Astrocyte of the spinal cord (primary cell): Measurements from ENCODE around the gene NHERF1.
A peak's percentile ranks its signal among the peaks of the same experiment; 100 is the strongest.

ENCODE experiments used
- DNase-seq: peaks from one replicate; pipeline ENCODE4 v3.0.0; 2011; ENCODE audit warnings: low read depth, low spot score
- H3K4me3 ChIP-seq: 2 replicates; pipeline ENCODE4 v1.5.1; 2011; ENCODE audit warnings: low read depth, mild to moderate bottlenecking, low read length, moderate library complexity
- in situ Hi-C: cut with HindIII; loops from 2 replicates; pipeline ENCODE4 v1.10.0; 2017; ENCODE audit warnings: low sequenced_read_pairs
- TF ChIP-seq, protein P1 (sequence below): IDR thresholded peaks from 2 replicates; pipeline ENCODE4 v1.5.1; 2012; ENCODE audit warnings: low read depth, mild to moderate bottlenecking, low read length, inconsistent platforms

The NHERF1 gene

DNA sequence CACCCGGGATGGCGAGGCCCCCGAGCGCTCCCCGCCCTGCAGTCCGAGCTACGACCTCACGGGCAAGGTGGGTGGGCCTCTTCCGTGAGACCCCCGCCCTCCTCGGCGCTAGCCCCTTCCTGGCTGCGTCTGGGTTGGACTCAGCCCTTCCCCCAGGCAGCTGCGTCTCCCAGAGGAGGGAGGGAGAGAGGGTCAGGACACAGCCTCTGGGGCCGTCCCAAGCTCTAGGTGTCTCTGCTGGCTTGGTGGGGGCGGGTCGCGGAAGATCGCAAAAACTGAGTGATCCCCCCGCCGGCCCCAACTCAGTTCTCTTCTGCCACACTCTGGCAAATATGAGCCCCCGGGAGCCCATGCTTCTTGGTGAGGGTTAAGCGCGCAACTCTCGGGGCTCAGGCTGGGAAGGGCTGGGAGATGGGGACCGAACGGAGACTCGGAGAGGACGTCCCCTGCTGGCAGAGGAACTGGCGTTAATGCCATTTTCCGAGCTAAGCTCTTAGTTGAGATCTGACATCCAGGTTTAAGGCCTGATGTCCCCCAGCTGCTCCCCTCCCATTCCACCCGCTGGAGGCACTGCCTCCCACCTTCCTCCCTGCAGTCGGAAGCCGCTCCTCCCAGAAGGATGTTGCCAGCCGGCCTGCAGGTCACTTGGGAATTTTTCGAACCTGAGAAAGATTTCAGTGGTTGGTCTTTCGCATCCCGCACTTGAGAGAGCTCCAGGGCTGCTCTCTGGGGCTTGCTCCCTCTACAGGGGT lies 11.0 kb upstream of the NHERF1 start:
- no peak for DNase-seq
- TF ChIP-seq, protein P1, sequence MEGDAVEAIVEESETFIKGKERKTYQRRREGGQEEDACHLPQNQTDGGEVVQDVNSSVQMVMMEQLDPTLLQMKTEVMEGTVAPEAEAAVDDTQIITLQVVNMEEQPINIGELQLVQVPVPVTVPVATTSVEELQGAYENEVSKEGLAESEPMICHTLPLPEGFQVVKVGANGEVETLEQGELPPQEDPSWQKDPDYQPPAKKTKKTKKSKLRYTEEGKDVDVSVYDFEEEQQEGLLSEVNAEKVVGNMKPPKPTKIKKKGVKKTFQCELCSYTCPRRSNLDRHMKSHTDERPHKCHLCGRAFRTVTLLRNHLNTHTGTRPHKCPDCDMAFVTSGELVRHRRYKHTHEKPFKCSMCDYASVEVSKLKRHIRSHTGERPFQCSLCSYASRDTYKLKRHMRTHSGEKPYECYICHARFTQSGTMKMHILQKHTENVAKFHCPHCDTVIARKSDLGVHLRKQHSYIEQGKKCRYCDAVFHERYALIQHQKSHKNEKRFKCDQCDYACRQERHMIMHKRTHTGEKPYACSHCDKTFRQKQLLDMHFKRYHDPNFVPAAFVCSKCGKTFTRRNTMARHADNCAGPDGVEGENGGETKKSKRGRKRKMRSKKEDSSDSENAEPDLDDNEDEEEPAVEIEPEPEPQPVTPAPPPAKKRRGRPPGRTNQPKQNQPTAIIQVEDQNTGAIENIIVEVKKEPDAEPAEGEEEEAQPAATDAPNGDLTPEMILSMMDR = peak; percentile 35
- in situ Hi-C loops = no loop called here
- H3K4me3 ChIP-seq = no peak overlapping the region

DNA sequence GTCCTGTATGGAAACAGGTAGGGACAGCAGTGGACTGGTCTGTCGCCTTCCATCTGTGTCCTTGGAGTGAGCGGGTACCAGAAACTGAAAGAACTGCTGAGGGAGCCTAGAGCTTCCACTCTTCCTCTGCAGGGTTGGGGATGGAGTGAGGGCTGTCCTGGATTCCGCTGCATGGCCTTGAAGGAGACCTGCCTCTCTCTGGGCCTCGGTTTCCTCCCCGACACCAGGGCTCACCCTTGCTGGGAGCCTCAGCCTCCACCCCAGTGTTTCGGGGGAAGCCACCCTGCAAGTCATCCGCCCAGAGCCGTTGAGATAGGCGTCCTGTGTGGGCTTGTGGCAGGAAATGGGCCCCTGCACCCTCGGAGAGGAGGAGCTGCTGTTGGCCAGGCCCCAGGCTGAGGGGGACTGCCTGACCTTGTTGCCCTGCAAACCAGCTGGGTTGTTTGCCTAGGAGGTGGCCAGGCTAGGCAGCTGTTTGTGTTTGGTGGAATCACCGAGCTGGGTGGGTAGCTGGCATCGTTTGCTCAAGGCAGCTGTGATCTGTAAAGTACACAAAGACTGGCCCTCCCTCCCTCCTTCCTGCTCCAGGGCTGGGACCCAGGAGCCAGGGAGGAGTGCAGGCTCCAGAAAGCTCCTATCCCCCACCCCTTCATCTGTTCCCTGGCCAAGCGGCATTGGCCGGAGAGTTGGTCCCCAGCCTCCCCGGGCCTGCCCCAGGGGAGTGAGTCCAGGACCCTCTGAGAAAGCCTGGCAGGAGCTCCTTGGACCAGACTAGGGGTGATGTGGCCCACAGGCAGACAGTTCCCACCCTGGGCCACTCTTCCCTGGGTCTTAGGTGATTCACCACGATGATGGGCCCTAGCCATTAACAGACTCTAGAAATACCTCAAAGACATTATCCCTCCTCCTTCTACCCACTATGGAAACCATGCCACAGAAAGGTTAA lies 10.1 kb upstream of the NHERF1 start:
- TF ChIP-seq, protein P1 = no peak
- no peak overlapping the region for H3K4me3 ChIP-seq
- no peak for DNase-seq
- in situ Hi-C loops = no loop called here

DNA sequence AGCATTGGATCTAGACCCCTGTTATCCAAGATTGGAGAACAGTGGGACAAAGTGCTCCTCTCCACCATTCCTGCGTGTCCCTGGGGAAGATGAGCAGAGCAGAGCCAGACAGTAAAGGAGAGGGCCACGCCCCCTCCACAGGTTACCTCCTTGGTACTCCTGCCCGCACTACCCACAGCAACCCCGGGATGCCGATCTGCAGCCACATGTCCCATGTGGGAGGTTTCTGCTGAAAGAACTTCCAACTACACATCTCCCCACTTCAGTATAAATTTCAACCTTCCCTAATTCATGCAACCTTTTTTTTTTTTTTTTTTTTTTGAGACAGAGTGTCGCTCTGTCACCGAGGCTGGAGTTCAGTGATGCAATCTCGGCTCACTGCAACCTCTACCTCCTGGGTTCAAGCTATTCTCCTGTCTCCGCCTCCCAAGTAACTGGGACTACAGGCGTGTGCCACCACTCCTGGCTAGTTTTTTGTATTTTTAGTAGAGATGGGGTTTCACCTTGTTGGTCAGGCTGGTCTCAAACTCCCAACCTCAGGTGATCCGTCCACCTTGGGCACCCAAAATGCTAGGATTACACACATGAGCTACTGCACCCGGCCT lies 9.1 kb upstream of the NHERF1 start:
- TF ChIP-seq, protein P1 = no peak
- in situ Hi-C loops = no loop called here
- DNase-seq = no peak
- no peak overlapping the region for H3K4me3 ChIP-seq

DNA sequence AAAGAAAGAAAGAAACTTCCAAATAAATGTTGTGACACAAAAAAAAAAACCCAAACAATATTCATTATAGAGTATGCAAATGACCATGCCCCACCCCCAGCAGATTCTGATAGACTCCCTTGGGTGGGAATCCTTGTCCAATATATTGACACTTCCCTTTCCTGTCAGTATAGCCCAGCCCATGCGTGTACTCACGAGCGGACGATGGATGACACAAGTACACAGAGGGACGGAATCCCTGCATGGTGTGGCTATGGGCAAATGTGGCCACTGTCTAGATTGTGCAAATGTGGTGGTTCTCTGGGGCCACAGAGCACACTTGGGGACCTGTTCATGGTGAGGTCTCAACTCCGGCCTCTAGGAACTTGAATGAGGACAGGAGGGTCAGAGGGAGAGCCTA lies 8.3 kb upstream of the NHERF1 start:
- TF ChIP-seq, protein P1 = no peak
- no peak for DNase-seq
- in situ Hi-C loops = no loop called here
- H3K4me3 ChIP-seq = no peak overlapping the region

DNA sequence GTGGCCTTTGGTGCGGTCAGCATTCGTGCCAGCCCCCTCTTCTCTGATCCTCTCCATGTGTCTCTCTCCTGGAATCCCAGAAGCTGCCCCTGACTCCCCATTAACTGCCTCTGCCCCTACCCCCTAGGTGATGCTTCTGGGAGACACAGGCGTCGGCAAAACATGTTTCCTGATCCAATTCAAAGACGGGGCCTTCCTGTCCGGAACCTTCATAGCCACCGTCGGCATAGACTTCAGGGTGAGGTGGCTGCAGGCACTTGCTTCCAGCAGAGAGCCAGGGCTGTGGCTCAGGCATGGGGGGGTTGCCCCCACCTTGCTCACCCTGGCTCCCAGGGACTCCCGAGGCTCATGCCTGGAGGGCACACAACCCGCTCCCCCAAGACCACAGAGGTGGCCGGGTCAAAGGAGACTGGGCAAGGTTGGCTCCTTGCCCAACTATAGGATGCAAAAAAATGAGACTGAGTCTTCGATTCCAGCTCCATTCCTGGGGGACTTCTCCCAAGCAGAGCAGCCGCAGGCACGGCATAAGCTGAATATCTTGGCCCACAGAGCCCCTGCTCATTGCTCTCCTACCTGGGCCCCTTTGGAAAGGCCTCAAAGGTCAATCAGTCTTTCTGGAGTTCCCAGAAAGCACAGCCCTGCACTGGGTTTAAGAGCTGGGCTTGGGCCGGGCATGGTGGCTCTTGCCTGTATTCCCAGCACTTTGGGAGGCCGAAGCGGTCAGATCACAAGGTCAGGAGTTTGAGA lies 7.6 kb upstream of the NHERF1 start:
- TF ChIP-seq, protein P1 = no peak
- no peak for DNase-seq
- in situ Hi-C loops = no loop called here
- no peak overlapping the region for H3K4me3 ChIP-seq

DNA sequence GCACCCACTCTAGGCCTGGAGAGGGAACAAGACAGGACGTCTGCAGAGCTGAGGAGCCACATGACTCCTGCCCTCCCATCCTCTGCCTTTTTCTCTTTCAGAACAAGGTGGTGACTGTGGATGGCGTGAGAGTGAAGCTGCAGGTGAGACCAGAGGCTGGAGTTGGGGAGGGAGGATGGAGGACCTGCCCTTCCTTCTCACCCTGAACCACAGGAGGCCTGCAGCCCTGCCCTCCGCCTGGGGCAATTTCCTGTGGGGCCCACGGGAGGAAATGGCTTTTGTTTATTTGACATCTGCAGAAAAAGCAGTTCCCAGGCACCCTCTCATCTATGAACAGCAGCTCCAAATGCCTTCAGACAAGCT lies 6.3 kb upstream of the NHERF1 start:
- in situ Hi-C loops = no loop called here
- H3K4me3 ChIP-seq = no peak overlapping the region
- TF ChIP-seq, protein P1 = no peak
- DNase-seq = no peak
